GM21447 (cell line): ENCODE measurements around the gene PCDH1.

ENCODE experiments used
- ATAC-seq: cut with Tn5 transposase; IDR thresholded peaks from one replicate; pipeline ENCODE4 v1.9.1; 2021; ENCODE audit not compliant: unreplicated experiment

PCDH1 gene

DNA sequence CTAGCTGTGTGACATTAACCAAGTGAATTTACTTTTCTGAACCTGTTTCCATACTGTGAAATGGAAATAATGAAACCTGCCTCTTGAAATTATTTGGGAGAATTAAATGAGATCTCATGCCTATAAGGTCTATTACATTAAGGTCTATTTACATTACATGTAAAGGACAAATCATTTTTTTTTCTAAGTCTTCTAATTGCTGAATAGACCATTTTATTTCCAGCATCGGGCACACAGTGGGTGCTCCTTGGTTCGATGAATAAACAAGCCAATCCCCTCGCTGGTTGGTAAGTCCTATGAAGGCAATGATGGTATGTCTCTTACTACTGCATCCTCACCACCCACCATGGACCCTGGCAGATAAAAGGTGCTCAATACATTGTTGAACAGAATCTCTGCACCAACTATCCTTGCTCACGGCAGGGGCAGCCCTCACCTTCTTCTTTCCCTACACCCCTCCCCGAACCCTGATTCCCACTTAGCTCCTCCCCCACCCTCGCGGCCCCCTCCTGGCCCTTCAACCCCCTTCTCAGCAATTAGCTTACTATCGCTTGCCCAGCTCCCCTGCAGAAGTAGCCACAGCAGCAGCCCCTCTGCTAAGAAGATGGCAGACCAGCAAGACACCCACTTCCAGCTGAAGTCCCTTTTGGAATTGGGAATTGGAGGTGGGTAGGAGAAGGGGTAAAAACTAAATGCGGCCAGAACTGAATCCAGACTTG, 3.0 kb downstream of the PCDH1 start:
- ATAC-seq, result no peak

DNA sequence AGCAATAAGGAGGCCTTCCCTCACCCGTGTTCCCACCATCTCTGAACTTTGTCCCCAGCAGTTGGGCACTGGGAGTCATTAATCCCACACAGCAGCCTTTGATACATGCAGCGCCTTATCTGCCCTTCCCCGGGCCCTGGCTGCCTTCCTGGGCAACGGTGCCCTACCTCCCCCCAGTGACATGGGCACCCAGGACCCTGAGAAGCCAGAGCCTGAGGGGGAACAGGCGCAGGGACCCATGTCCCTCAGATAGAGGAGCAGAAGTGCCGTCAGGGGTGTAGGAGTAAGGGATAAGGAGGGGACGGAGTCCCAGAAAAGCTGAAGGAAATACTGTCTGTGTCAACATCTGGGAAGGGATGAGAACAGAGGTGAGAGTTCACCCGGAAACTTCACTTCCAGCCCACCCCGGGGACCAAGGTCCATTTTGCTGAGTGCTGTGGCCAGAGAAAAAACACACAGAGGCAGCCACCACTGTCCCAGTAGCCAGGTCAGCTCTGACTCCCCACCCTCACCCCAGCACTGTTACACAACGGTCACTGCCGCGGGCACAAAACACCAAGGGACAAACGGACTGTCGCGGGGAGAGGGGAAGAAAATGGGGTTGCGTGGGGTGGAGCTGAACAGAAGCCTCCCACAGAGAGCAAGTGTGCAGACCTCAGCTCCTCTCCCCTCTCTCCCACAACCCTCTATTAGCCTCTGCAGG, 3.8 kb downstream of the PCDH1 start:
- no peak for ATAC-seq

DNA sequence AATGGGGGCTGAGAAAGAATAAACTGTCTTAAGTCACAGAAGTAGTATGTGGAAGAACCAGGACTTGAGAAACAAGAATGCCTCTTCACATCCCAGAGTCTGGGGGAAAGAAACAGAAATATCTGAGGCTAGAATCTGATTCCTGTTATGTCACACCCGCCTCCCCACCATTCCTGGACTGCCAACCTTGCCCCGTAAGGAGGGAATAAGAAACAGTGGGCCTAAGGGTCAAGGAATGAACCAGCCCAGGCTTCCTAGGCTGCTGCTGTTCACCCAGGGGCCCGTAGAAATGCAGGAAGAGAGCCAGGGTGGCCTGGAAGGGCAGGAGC, 4.3 kb downstream of the PCDH1 start:
- no peak for ATAC-seq

DNA sequence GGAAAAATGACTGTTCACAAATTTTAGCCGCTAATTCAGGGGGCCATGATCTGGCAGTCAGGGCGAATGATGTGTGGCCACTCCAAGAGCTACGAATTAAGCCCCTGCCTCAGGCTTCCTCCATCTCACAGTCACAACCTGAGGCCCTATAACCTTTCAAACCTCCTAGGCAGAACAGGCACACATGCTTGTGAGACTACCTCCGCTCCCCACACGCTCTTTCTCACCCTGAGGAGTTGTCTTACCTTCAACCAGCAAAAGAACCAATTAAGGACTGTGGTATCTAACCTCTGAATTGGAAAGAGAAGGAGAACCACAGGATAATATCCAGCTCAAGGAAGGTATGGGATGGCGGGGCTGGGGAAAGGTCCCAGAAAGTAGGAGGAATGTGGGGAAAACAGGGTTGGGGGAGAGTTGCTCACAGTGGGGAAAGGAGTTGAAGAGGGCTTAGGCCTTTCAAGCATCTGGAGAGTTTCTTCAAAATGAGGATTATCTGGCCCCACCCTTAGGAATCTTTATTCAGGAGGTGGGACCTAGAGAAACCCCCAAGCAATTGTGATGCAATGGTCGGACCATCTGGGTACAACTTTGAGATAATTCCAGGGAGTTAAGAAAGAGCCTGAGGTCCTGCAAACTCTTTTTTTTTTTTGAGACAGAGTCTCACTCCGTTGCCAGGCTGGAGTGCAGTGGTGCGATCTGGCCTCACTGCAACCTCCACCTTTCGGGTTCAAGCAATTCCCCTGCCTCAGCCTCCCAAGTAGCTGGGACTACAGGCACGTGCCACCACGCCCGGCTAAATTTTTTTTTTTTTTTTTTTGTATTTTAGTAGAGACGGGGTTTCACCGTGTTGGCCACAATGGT, 5.5 kb downstream of the PCDH1 start:
- ATAC-seq, result no peak

DNA sequence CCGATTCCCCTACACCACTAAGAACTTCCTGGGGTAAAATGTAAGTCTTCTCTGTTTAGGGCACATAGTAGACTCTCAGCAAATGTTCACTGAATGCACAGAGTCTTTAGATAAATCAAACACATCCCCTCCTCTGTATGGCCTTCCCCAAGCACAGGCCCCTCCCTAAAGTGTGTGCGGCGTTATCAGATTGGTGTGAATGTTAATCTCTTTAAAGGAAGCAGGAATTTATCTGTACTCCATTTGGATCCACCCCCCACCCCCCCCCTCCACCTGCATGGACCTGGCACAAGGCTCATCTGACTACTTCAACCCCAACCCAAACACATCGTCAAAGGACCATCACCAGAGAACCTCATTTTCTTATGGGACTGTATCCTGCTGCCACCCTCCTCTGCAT, 6.3 kb downstream of the PCDH1 start:
- ATAC-seq, result no peak

DNA sequence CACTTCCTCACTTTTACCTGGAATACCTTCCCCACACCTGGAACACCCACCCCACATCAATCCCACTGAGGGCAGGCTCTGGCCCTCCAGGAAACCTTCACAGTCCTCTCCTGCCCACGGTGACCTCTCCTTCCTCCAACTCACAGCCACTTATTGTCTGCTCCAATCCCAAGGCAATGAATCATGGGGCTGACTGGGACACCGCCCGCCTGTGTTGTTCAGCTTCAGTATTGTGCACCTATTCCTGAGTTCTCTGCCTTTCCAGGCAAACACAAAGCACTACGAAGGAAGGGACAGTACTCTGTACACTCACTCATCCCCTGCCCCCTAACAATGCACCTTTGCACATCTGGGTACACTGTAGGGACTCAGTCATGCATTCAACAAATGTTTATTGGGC, 7.3 kb downstream of the PCDH1 start:
- ATAC-seq, result no peak

DNA sequence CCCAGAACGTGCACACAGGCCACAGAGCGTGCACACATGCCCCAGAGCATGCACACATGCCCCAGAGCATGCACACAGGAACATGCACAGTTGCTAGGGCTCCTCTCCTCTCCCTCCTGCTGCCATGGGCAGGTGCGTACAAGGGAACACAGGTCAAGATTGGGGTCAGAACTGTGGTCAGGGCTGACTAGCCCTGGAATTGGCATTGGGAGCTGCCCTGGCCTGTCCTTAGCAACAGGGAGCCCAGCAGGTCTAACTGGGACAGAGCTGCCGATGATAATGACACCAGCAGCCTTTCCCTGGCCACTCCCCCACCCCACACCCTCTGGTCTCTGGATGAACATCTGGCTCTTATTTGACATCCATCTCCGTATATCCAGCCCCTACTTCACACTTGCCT, 8.0 kb downstream of the PCDH1 start:
- no peak for ATAC-seq

DNA sequence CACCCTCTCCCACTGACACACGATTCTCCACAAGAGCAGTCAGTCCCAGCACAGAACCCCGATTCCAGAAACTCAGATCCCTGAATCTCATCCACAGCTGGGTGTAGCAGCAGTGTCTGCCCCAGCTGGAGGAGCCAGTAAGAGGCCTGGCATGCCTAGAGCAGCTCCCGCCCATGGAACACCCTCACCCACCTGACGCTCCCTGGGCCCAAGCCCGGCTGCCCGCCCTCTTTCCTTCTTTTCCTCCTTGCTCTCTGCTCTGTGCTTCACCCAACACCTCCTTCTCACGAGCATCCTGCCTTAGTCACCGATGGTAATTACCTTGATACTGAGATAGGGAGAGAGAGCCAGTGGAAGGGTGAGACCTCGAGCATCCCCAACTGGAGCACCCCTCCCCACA, 8.7 kb downstream of the PCDH1 start:
- ATAC-seq, result no peak

DNA sequence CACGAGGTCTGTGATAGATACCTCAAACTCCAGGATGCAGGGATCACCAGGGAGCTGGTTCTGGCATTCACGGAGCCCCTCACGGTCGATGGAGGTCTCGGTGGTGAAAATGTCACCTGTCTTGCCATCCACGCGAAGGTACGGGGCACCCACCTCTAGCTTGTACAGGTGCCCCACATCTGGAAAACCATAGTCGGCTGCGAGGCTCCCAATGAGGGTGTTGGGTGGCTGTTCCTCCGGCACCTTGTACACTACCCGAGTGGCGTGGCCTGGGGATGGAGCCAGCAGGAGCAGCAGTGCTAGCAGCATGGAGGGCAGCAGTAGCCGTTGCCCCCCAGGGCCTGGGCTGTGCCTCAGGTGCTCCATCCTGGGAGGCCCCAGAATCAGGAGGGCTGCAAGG, 9.2 kb downstream of the PCDH1 start:
- no peak for ATAC-seq

DNA sequence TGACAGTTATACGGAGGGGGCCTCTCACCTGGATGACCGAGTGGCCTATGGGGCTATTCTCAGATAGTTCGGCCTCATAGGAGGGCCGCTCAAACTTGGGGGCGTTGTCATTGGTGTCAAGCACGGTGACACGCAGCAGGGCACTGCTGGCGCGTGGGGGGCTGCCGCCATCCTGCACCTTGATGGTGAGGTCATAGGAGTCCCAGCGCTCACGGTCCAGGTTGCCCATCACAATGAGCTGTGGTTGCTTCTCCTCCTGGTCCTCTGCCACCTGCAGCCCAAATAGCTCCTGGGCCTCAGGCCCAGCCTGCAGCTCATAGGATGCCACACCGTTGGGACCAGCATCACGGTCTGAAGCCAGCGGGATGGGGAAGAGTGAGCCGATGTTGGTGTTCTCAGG, 9.7 kb downstream of the PCDH1 start:
- ATAC-seq, result no peak

DNA sequence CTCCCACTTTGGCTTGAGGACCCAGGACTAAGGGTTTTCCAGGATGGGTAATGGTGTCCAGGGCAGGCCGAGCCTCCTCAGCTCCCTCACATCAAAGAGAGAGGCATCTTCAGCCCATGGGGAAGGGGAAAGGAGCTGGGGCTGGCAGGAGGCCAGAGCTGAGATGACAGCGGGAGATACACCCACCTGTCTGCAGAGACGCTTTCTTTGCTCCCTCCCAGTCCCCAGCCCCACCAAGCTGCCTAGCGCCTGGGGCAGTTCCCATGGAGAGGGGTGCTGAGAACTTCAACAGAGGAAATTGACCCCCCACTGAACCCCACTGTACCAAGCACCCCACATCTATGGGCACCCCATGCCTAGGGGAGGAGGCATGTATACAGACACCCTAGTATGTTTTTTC, 10.6 kb downstream of the PCDH1 start:
- ATAC-seq, result no peak

DNA sequence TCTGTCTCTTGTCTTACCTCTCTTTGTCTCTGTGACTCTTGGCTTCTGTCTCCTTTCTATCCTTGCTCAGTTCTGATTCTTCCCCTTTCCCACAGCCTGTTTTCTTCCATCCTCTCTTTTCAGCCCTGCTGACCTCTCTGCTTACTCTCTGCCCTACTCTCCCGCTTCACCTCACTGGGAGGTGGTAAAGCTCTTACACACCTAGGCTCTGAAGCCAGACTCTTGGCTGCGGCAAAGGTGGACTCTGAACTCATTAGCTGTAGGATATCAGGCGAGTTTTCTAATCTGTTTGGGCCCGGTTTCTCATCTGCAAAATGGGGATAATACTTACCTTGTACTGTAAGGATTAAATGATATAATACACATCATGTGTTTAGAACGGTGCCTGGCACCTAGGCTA, 11.1 kb downstream of the PCDH1 start:
- no peak for ATAC-seq

DNA sequence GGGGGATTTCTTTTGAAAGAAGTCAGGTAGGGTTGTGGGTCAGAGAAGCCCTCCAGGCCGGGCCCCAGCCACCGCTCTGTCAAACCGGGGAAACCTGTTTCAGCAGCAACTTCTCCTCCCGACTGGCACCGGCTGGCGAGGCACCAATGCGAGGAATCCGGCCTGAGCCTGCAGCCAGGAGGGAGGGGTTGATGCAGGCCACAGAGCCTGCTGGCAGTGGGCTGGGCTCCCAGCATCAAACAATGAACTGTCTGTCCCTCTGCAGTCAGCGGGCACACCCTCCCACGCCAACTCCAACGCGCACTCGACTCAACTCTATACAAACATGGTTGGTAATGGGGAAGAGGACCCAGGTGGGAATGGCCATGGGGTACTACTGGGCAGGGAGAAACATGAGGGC, 12.1 kb downstream of the PCDH1 start:
- ATAC-seq, result no peak

DNA sequence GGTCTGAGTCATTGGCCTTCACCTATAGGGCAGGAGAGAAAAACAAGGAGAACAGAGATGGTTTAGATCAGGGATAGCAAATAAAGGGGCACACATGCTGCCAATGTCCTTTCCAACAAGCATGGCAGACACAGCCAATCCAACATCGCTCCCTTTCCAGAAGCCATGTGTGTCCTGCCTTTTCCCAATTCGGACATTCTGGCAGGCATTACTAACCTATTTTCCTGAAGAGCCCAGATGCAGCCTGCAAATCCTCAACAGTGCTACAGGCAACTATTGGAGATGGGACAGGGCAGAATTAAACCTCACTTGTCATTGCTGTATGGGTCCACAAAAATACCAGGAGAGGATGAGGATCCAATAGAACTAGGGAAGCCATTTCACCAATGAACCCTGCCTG, 12.8 kb downstream of the PCDH1 start:
- ATAC-seq, result no peak

DNA sequence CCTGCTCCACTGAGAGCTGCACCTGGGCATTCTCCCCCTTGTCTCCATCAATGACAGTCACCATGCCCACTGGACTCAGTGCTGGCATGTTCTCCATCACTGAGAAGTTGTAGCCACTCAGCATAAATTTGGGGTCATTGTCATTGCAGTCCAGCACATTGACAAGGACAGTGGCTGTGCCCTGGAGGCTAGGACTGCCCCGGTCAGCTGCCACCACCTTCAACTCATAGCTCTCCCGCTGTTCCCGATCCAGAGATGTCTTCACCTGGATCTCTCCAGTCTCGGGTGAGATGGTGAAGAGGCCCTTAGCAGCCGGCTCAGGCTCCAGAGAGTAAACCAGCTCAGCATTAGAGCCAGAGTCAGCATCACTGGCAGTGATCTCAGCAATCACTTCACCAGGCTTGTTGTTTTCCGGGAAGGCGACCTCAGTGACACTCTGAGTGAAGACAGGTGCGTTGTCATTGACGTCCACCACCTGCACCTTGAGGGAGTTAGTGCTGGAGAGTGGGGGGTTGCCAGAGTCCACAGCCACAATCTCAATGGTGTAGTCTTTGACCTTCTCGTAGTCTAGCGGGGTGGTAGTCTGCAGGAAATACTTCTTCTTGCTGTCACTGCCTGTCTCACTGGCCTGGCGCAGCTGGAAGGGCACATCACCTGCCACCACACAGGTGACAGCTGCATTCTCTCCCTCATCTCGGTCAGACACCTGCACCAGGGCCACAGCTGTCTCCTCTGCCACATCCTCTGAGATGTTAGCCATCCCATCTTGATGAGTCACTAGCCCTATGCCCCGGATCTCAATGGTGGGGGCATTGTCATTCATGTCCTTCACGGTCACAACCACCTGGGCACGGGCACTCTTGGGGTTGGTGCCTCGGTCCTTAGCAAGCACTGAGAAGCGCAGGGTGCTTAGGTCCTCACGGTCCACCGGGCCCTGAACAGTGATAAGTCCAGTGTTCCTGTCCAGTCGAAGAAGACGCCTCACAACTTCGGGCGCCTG, 13.5 kb downstream of the PCDH1 start:
- ATAC-seq, result no peak

DNA sequence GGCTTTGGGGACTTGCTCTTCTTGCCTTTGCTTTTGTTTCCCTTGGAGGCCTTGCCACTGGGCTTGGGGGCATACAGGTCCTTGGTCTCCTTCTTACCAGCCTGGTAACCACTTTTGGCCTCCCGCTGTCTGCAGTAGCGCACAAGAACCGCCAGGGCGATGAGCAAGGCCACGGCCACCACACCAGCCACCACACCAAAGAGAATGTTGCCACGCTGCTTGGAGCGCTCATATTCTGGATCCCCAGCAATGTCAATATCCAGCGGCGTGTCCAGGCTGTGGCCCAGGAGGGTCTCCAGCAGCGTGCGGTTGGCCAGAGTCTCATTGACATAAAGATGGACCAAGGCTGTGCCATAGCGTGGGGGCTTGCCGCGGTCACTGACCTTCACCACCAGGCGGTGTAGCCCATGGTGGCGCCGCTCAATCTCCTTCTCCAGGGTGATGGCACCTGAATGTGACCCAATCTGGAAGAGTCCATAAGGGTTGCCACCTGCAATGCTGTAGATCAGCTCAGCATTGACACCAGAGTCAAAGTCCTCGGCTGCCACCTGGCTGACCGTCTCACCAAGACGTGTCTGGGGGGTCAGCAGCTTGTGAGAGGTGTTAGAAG, 14.5 kb downstream of the PCDH1 start:
- ATAC-seq, result no peak

DNA sequence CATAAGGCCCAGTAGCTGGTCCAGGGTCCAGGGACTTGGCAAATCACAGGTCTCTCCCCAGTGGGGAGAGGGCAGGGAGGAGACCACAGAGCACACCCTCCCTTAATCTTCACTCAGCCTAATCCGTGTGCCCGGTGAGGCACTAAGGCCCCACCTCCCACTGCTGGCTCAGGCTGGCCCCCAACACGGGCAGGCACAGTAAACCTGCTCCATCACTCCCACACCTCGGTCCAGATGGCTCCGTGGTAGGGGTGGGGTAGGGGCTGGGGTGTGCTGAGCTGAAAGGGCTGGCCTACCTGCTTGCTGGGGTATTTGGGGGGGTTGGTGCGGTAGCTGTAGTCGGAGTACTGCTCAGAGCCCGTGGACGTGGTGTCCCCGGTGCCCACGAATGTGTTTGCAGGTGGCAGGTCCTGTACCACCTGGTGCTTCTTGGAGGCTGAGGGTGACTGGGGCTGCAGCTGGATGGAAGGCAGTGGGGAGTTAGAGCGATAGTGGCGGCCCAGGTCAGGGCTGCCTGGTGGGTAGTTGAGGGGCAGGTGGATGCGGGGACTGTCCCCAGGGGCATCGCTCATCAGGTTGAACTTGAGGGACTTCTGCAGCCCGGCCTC, 15.2 kb downstream of the PCDH1 start:
- ATAC-seq, result no peak

DNA sequence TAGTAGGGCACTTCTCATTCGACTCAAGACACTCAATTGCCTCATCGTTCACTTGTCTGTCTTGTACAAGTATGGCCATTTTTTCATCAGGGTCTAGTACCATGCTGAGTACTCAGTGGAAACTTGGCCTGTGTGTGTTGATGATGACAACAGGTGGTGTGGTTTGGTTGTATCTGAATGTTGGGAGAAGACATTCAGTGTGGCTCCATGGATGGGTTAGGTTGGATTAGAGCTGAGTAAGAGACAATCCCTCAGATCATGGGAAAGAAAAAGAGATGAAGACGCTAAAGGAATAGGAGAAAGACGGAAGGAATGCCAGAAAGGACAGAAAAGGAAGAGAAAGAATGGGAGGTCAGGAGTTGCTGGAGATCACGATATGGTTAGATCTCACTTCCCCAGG, 17.0 kb downstream of the PCDH1 start:
- no peak for ATAC-seq

DNA sequence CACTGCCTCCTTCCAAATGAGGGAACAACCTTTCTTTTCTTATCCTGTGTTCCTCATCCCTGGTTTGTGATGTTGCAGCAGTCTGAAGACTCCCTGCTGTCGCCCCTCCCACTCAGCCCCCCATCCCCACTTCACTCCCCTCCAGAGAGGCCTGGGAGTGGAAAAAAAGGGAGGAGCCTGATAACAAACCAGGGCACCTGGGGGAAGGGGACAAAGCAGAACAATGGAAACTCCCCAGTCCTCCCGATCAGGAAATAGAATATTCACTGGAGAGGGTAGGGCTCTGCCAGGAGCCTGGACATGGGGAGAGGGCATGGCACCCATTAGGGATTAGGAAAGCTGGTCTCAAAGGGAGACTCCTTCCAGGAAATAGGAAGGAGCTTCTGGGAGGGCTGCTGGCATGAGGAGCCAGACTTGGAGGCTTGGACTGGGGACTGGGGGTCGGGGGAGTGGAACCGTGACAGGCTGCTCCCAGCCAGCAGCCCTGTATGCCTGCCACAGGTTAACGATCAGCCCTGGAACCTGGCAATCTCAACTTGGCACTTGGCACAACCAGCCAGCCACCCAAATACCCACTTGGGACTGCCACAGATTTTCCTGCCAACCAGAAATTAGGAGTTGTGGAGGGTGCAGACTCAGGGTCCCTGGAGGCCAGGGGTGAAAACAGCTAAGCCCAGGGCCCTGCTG, 20.0 kb downstream of the PCDH1 start:
- ATAC-seq, result no peak

DNA sequence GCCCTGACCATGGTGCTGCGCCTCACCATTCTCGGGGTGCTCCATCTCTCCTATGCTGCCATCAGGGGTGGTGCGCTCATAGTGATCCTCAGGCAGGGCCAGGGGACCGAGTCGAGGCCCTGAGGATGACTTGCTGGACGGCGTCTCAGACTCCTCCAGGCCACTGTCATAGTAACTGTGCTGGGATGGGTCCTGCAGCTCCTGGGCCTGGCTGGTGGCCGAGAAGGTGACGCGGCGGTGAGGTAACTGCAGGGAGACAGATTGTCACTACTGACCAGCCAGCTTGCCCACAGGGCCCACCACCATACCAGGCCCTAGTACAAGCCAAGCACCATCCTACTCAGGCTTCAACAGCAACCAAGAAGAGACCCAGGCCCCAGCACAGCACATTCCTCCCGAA, 21.0 kb downstream of the PCDH1 start:
- ATAC-seq, result no peak
